Dermis microvascular lymphatic vessel endothelial cell (primary cell): ENCODE measurements around the gene DCAF4. TPM values are rescaled to one million over a fixed set of nuclear protein-coding genes. Genes with fewer than 3 reads are reported as not detected.
"Not testable (repeated sequence)": the region's sequence is repeated elsewhere in the genome, so short reads cannot be mapped to it uniquely, and the experiment has no call there.

Source experiments
- DNase-seq, 2 donors: peaks; one replicate each; pipeline versions ENCODE4 v3.0.0 to v3.0.0-alpha.2; 2010; ENCODE audit warnings: low read depth in 2 of 2
- total RNA-seq: library from RNA; depleted of rRNA; stranded (reverse); fragments of >200 nt; gene quantifications from 2 replicates; pipeline ENCODE4 v1.2.1, GENCODE V29; 2014

Gene DCAF4
- total RNA-seq, 1 donor from 2014 or later = 5.1 TPM

- DNase-seq = peak in 1 of 2 donors; percentile 28
Observed at GRCh38 chr14:72929316-72930080, 3.2 kb downstream of the DCAF4 start.

GRCh38 chr14:72932893-72933292 is 6.6 kb downstream of the DCAF4 start:
- DNase-seq = no peak

- no peak for DNase-seq
Observed at GRCh38 chr14:72939630-72940029, 13.4 kb downstream of the DCAF4 start.

GRCh38 chr14:72941286-72941985 is 15.2 kb downstream of the DCAF4 start:
- DNase-seq = no peak

GRCh38 chr14:72942934-72943333 is 16.7 kb downstream of the DCAF4 start:
- no peak for DNase-seq

- DNase-seq = no peak
Observed at GRCh38 chr14:72943876-72944430, 17.7 kb downstream of the DCAF4 start.

- DNase-seq = no peak
Observed at GRCh38 chr14:72945356-72946027, 19.2 kb downstream of the DCAF4 start.

GRCh38 chr14:72946491-72946890 is 20.2 kb downstream of the DCAF4 start:
- DNase-seq = no peak

- DNase-seq = no peak
Observed at GRCh38 chr14:72947366-72948160, 21.3 kb downstream of the DCAF4 start.

GRCh38 chr14:72948481-72949138 is 22.3 kb downstream of the DCAF4 start:
- peak; percentile 36 to 63 for DNase-seq

GRCh38 chr14:72952171-72952570 is 25.9 kb downstream of the DCAF4 start:
- no peak for DNase-seq

- DNase-seq = not testable (repeated sequence)
Observed at GRCh38 chr14:72956741-72957140, 30.5 kb downstream of the DCAF4 start.

- no peak for DNase-seq
Observed at GRCh38 chr14:72957213-72957612, 30.9 kb downstream of the DCAF4 start.

- DNase-seq = no peak
Observed at GRCh38 chr14:72958548-72958947, 32.3 kb downstream of the DCAF4 start.

GRCh38 chr14:72961016-72961415 is 34.8 kb downstream of the DCAF4 start:
- DNase-seq = not testable (repeated sequence)

- DNase-seq = no peak
Observed at GRCh38 chr14:72961579-72962335, 35.5 kb downstream of the DCAF4 start.

GRCh38 chr14:72962336-72962754 is 36.1 kb downstream of the DCAF4 start:
- DNase-seq = not testable (repeated sequence)

- DNase-seq = no peak
Observed at GRCh38 chr14:72962829-72963312, 36.6 kb downstream of the DCAF4 start.

GRCh38 chr14:72965249-72965648 is 39.0 kb downstream of the DCAF4 start:
- peak; percentile 29 to 32 for DNase-seq

GRCh38 chr14:72966038-72966437 is 39.8 kb downstream of the DCAF4 start:
- no peak for DNase-seq
